Measurements from ENCODE around the gene JUP. TPM values are rescaled to one million over a fixed set of nuclear protein-coding genes. Genes with fewer than 3 reads are reported as not detected.

The JUP gene
- total RNA-seq, 1 donor from 2014 or later = 0.39 TPM

DNA sequence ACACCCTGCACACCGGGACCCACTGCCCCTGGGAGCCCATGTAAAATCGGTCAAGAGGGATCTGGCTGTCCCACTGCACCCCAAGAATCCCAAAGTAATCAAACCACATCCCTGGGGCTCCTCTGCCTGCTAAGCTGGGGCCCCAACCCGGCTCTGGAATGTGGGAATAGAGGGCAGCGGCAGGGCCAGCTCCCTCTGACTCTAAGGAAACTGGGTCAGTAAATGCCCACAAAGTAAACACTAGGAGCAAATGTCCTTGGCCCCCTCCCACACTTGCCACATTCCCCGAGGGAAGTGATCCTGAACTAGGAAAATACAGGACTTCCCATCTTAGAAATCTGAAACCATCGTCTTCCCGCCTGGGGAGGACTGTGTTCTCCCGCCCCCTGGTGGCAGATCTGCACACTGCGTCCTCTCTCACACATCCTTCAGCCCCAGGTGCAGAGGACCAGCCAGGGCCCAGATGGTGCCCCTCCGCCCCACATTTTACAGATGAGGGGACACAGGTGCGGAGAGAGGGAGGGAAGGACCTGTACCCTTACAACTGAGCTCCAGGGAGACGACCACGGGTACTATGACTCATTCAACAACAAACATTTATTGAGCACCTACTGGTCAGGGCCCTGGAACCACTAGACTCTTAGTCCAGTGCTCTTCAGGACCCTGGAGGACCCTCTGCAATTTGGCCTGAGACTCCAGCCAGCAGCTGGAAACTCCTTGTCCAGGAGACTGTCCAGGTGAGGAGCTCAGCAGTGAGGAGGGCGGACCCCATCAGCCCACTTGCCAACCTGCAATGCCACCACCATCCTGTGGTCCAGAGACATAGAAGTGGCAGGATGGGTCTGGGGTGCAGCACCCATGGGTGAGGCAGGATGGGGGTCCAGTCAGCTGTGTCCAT lies 15.1 kb upstream of the JUP start:
- Mint-ChIP-seq H3K9me3 (no peaks in the 10 kb centered on the region), H3K27me3 (ENCODE audit: insufficient read depth) (peaks cover 1% of the 10 kb centered on the region), H3K4me1 (ENCODE audit: low read depth) (no peaks in the 10 kb centered on the region), H3K27ac (no peak overlapping the region), H3K4me3 (no peak overlapping the region), H3K36me3 (ENCODE audit: low read depth) (no peaks in the 10 kb centered on the region)
- intact Hi-C loops (cut with micrococcal nuclease) = loop anchor here (1.0 kb wide), 1 partner anchor 63 kb away; no protein-coding TSS in a partner anchor
- DNase-seq (ENCODE audit: low spot score) = peak; percentile 50

DNA sequence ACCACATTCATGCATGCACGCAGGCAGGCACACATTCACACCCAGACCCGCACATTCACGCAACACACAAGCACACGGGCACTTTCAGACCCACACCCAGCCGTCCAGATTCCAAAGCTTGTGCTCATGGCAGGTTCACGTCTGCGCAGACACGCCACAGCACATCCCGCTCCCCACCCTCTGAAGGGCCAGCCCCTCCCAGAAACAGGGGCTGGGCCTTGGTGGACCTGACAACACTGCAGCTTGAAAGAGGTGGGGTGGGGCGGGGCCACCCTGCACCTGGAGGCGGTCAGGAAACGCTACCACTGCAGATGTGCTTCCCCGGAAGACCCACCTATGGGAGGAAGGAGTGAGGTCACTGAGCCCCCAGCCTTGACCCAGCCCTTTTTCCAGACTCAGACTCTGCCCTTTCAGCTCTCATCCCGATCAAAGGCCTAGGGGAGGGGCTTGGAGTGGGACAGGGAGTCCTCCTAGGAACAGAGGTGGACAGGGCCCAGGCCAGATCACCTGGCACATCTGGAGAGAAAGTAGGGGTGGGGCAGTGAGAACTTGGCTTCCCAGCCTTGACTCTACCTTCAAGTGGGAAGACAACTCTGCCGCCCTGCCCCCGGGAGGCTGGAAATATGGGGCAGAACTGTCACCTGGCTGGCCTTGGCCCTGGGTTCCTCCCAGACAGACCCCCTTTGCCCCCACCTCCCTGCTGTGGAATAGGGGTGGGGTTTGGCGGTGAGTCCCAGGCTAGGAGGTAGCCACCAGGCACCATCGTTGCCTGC lies 14.3 kb upstream of the JUP start:
- Mint-ChIP-seq H3K27ac (no peak overlapping the region), H3K27me3 (ENCODE audit: insufficient read depth) (peaks cover 5% of the 10 kb centered on the region), H3K4me1 (ENCODE audit: low read depth) (no peaks in the 10 kb centered on the region), H3K9me3 (no peaks in the 10 kb centered on the region), H3K4me3 (no peak overlapping the region), H3K36me3 (ENCODE audit: low read depth) (no peaks in the 10 kb centered on the region)
- no peak for DNase-seq (ENCODE audit: low spot score)
- intact Hi-C loops (cut with micrococcal nuclease) = loop anchor here (1.0 kb wide), 1 partner anchor 62 kb away; no protein-coding TSS in a partner anchor

DNA sequence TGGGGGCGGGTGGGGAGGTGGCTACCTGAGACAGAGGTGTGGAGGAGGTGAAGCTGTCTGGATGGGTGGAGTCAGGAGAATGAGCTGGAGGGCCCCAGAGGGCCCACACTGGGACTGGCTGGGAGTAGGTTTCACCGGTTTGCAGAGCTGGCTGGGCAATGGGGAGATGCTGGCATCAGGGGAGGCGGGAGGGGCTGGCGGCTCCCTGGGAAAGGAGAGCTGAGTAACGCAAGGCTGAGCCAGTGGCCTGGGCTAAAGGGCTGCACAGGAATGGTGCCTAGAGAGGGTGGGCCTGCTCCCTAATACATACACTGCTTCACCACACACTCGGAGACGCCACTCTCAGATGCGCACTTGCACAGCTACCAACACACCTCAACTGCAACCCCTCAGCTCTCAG lies 12.9 kb upstream of the JUP start:
- Mint-ChIP-seq H3K27ac (no peak overlapping the region), H3K27me3 (ENCODE audit: insufficient read depth) (peaks cover 14% of the 10 kb centered on the region), H3K4me1 (ENCODE audit: low read depth) (no peaks in the 10 kb centered on the region), H3K9me3 (no peaks in the 10 kb centered on the region), H3K4me3 (no peak overlapping the region), H3K36me3 (ENCODE audit: low read depth) (no peaks in the 10 kb centered on the region)
- DNase-seq (ENCODE audit: low spot score) = no peak
- intact Hi-C loops (cut with micrococcal nuclease) = no loop called here

DNA sequence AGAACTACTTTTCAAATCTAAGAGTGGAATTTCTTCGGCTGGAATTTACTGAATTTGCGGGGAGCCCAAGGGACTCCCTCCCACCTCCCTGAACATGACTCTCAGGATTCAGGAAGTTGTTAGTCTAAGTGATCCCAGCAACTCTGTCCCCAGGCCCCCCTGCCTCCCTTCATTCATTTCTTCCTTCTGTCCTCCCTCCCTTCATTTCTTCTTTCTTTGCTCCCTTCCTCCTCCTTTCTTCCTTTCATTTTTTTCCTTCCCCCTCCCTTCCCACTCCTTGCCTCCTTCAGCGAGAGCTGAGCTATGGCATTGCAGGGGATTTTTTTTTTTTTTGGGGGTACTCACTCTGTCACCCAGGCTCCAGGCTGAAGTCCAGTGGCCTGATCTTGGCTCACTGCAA lies 10.9 kb upstream of the JUP start:
- Mint-ChIP-seq H3K27ac (no peak overlapping the region), H3K4me3 (no peak overlapping the region), H3K9me3 (no peaks in the 10 kb centered on the region), H3K36me3 (ENCODE audit: low read depth) (no peaks in the 10 kb centered on the region), H3K27me3 (ENCODE audit: insufficient read depth) (peaks cover 14% of the 10 kb centered on the region), H3K4me1 (ENCODE audit: low read depth) (no peaks in the 10 kb centered on the region)
- no peak for DNase-seq (ENCODE audit: low spot score)
- intact Hi-C loops (cut with micrococcal nuclease) = no loop called here

DNA sequence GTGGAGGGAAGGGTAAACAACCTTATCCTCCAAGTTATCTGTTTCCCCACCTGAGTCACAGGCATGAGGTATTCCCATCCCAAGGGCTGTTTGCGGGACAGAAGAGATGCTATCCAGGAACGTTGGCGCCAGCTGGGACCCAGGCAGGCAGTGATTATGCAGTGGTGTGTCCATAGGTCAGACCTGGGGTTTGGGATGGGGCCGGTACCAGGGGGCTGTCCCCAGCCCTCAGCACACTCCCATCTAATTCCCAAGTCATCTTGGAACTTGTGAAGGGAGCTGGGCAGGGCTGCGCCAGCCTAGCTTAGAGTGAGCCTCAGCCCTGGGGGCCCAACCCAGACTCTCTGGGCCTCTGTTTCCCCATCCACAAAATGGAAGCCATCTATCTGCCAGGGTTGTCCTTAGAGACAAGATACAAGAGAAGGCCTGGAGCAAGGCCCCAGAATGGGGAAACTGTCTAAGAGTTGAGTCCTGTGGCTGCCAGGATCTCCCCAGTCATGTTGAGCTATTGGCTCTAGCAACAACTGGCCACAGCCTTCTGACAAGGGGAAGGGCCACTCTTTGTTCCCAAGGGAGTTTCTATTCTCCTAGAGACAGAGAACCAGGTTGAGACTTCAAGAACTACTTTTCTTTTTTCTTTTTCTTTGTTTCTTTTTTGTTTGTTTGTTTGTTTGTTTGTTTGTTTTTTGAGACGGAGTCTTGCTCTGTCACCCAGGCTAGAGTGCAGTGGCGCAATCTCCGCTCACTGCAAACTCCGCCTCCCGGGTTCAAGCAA lies 9.8 kb upstream of the JUP start:
- H3K9me3 Mint-ChIP-seq = no peaks in the 10 kb centered on the region
- no peak overlapping the region for H3K4me3 Mint-ChIP-seq
- no peaks in the 10 kb centered on the region for H3K4me1 Mint-ChIP-seq (ENCODE audit: low read depth)
- DNase-seq (ENCODE audit: low spot score) = no peak
- H3K27me3 Mint-ChIP-seq (ENCODE audit: insufficient read depth) = peaks cover 14% of the 10 kb centered on the region
- no peaks in the 10 kb centered on the region for H3K36me3 Mint-ChIP-seq (ENCODE audit: low read depth)
- H3K27ac Mint-ChIP-seq = no peak overlapping the region
- intact Hi-C loops (cut with micrococcal nuclease) = no loop called here

DNA sequence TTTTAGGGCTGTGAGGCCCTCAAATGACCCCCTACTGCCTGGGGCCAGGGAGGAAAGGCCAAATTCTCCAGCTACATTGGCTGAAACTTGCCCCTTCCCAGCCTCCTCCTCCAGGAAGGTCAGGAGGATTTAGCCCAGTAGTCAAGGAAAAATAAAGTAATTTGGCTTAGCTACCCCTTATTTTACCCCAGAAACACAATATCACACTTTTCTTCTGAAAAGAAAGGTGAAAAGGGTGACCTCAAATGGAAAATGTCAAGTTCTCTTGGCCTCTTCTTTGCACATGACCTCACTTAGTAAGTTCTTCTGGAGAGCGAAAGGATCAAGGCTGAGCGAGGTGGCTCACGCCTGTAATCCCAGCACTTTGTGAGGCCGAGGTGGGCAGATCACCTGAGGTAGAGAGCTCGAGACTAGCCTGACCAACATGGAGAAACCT lies 8.0 kb upstream of the JUP start:
- Mint-ChIP-seq H3K36me3 (ENCODE audit: low read depth) (no peaks in the 10 kb centered on the region), H3K4me1 (ENCODE audit: low read depth) (no peaks in the 10 kb centered on the region), H3K9me3 (no peaks in the 10 kb centered on the region), H3K27ac (no peak overlapping the region), H3K27me3 (ENCODE audit: insufficient read depth) (peaks cover 19% of the 10 kb centered on the region), H3K4me3 (no peak overlapping the region)
- no peak for DNase-seq (ENCODE audit: low spot score)
- intact Hi-C loops (cut with micrococcal nuclease) = no loop called here

DNA sequence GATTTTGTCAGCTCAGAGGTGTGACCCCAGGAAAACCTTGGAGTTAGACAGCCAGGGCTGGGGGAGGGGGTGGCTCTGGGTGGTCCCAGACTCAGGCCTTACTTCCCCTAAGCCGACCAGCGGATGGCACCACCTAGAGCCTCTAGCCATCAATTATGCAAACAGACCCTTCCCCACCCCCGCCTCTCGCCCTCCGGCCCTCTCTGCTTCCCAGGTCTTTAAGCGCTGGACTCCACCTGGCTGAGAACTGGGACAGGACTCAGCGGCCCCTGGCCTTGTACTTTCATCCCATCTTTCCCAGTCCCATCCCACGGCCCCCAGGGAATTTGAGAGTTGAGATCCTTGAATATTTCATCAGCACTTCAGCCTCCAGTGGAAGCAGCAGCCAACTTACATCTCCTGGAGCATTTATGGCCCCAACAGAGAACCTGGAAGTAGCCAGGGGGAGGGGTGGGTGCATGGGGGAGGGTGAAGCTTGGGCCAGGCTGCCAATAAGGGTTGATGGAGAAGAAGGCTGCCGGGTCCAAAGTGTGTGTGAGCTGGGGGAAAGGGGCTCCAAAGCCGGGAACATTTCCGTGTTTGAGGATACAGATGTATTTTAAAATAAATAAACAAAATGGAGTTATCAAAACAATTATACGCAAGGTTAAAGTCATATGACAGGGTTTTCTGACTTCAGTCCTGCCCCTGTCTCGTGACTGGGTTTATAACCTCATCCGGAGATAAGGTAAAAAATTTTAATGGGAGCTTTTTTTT lies 7.5 kb upstream of the JUP start:
- H3K4me1 Mint-ChIP-seq (ENCODE audit: low read depth) = peaks cover 3% of the 10 kb centered on the region
- no peak overlapping the region for H3K4me3 Mint-ChIP-seq
- peaks cover 23% of the 10 kb centered on the region for H3K27me3 Mint-ChIP-seq (ENCODE audit: insufficient read depth)
- H3K9me3 Mint-ChIP-seq = no peaks in the 10 kb centered on the region
- no peak overlapping the region for H3K27ac Mint-ChIP-seq
- no peak for DNase-seq (ENCODE audit: low spot score)
- H3K36me3 Mint-ChIP-seq (ENCODE audit: low read depth) = no peaks in the 10 kb centered on the region
- intact Hi-C loops (cut with micrococcal nuclease) = no loop called here

DNA sequence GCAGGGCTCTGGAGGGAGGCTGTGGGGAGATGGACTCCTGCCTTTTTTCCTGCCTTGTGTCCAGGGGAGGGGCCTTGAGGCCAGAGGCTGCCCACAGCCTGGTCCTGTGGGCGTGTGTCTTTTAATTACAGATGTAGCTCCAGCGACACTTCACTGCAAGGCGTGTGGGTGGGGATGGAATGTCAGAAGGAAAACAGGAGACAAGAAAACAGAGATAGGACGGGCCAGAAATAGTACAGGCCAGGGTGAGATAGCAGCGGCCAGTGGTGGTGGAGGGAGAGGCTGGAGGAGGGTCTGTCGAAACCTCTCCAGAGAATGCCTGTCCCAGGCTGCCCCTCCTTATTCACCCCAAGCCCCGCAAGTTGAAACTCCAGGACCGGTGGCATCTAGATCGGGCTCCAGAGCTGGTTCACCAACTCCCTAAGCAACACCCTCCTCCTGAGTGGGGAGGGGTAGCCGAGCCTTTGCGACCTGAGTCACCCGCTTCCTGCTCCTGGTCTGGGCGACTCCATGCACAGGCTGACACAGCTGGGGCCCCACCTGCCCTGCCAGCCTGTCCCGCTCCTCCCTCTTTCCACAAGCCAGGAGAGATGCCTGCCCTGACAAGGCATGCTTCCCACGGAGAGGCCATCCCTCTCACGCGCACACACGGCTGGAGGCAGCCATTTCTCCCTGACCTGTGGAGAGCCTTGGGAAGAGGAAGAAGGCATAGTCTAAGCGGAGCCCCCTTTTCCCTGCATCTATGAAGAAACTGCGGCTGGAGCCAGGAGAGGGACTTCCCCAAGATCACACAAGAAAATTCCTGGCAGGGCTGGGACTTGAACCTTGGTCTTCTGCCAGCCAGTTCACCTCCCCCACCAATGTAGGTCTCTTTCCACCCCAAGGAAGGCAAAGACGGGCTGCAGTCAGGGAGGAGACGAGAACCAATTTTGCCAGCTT lies 6.6 kb upstream of the JUP start:
- no peaks in the 10 kb centered on the region for H3K9me3 Mint-ChIP-seq
- peaks cover 6% of the 10 kb centered on the region for H3K4me1 Mint-ChIP-seq (ENCODE audit: low read depth)
- H3K27ac Mint-ChIP-seq = no peak overlapping the region
- intact Hi-C loops (cut with micrococcal nuclease) = no loop called here
- H3K4me3 Mint-ChIP-seq = no peak overlapping the region
- peaks cover 30% of the 10 kb centered on the region for H3K27me3 Mint-ChIP-seq (ENCODE audit: insufficient read depth)
- no peaks in the 10 kb centered on the region for H3K36me3 Mint-ChIP-seq (ENCODE audit: low read depth)
- no peak for DNase-seq (ENCODE audit: low spot score)

DNA sequence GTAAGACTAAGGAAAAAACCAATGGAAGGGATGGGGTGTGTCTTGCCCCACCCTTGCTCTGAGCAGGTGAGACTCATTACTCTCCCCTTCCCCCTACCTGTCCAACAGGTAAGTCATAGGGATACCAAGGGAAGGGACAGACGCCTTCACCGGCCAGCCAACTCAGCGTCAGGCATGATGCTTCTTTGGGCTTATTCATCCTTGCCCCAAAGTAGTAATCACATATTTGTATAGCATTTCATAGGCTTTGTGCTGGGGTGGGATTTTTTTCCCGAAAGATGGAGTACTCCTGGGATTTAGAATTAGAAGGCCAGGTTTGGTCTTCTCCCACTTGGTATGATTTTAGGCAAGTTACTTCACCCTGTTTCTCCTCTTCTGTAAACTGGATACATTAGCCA lies 509 bp upstream of the JUP start:
- no peak overlapping the region for H3K27ac Mint-ChIP-seq
- H3K4me3 Mint-ChIP-seq = peak overlapping the region; percentile 68
- intact Hi-C loops (cut with micrococcal nuclease) = loop anchor here (2.0 kb wide), 2 partner anchors 26 to 78 kb away; partner anchors contain the start of genes FKBP10 and KLHL11
- no peaks in the 10 kb centered on the region for H3K36me3 Mint-ChIP-seq (ENCODE audit: low read depth)
- H3K27me3 Mint-ChIP-seq (ENCODE audit: insufficient read depth) = peaks cover 47% of the 10 kb centered on the region
- no peak for DNase-seq (ENCODE audit: low spot score)
- H3K4me1 Mint-ChIP-seq (ENCODE audit: low read depth) = peaks cover 11% of the 10 kb centered on the region
- no peaks in the 10 kb centered on the region for H3K9me3 Mint-ChIP-seq

DNA sequence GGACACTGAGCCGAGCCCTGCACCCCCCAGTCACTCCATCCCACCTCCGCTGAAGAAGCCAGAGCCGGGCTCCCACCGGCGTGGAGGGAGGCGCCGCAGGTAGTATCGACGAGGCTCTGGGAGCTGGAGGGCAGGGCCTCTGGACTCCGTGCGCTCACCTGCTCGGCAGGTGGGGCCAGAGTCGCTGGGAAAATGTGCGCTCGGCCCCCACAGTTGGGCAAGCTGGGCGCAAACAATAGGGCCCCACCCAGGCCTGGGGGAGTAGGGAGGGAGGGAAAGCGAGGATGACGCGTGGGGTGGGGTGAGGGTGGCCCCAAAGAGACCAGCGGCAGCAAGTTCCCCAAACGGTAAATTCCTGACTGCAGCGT lies 668 bp downstream of the JUP start:
- peaks cover 11% of the 10 kb centered on the region for H3K4me1 Mint-ChIP-seq (ENCODE audit: low read depth)
- H3K36me3 Mint-ChIP-seq (ENCODE audit: low read depth) = no peaks in the 10 kb centered on the region
- no peak for DNase-seq (ENCODE audit: low spot score)
- no peaks in the 10 kb centered on the region for H3K9me3 Mint-ChIP-seq
- intact Hi-C loops (cut with micrococcal nuclease) = loop anchor here (1.0 to 2.0 kb wide), 3 partner anchors 27 to 79 kb away; partner anchors contain the start of genes FKBP10 and KLHL11
- H3K27me3 Mint-ChIP-seq (ENCODE audit: insufficient read depth) = peaks cover 52% of the 10 kb centered on the region
- peak overlapping the region; percentile 30 for H3K4me3 Mint-ChIP-seq
- H3K27ac Mint-ChIP-seq = no peak overlapping the region

DNA sequence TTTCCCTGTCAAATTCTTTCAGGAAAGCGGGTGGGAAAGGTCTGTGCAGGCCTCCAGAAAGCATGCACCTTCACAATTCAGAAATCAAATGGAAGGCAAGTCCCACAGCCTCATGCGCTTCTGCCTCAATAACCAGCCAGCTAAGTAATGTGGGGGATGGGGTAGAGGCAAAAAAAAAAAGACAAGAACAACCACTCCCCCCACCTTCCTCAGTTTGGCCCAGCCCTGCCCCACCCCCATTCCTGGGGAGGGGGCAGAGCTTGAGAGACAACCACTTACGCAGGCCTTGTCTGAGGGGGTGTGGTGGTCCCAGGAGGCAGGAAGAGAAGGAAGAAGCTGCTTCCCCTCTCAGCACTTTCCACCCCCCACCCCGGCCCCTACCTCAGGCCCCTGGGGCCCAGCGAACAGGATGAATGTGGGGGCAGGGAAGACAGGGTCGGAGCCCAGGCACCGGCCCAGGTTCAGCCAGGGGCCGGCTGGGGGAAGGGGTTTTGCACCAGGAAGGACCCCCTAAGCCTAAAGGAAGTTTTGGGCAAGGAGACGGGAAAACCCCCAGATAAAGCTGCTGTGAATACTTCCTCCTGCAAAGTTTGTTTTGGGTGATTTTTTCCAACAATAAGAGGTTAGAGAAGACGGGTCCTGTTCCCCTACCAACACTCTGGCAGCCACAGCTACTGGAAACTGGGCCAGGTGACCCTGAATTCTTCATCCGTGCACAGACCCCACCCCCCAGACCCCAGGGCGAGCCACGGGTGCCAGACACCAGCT lies 1.2 kb downstream of the JUP start:
- intact Hi-C loops (cut with micrococcal nuclease) = no loop called here
- H3K9me3 Mint-ChIP-seq = no peaks in the 10 kb centered on the region
- no peaks in the 10 kb centered on the region for H3K36me3 Mint-ChIP-seq (ENCODE audit: low read depth)
- H3K27me3 Mint-ChIP-seq (ENCODE audit: insufficient read depth) = peaks cover 52% of the 10 kb centered on the region
- H3K4me1 Mint-ChIP-seq (ENCODE audit: low read depth) = peaks cover 11% of the 10 kb centered on the region
- H3K27ac Mint-ChIP-seq = no peak overlapping the region
- H3K4me3 Mint-ChIP-seq = peak overlapping the region; percentile 30
- no peak for DNase-seq (ENCODE audit: low spot score)

Data from activated T-helper 1 cell treated with anti-CD3 and anti-CD28 coated beads, Interleukin-12 subunit alpha, Interleukin-12 subunit beta, Interleukin-2, Interleukin-4 antibody, amounts not matched to agents 30 ng/mL and 10 ng/mL and 1 ng/mL, durations not matched to agents 14 hours and 24 hours and 36 hours (primary cell).